HG03558 (cell line): ENCODE data around the gene MEGF10.

ENCODE experiments used
- ATAC-seq: cut with Tn5 transposase; IDR thresholded peaks from one replicate; pipeline ENCODE4 v1.9.1; 2021; ENCODE audit warnings: moderate number of reproducible peaks; ENCODE audit not compliant: unreplicated experiment; ENCODE audit errors: extremely low read depth

Gene MEGF10

GRCh38 chr5:127359502-127359901 is 68.9 kb downstream of the MEGF10 start:
- ATAC-seq: no peak

DNA sequence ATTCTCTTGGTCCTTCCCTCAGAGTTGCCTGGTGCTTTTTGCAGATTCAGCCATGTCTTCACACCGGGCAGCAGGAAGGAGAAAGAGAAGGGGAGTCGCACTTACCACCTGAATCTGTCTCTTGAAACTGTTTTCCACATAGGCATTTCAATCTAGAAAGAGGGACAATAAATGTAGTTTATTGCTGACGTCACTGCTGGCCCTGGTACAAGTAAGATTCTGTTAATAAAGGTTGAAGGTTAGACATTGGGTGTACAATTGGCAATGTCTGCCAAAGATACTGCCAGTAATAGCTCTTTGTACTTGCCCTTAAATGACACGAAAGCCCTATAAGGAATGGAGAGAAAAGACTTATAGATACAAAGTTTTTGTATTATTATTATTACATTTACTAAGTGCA is 72.8 kb downstream of the MEGF10 start:
- ATAC-seq: no peak

GRCh38 chr5:127367029-127367428 is 76.4 kb downstream of the MEGF10 start:
- ATAC-seq: no peak

- ATAC-seq: no peak
These were observed 77.4 kb downstream of the MEGF10 start for GRCh38 chr5:127367946-127368465.

GRCh38 chr5:127369796-127370195 is 79.2 kb downstream of the MEGF10 start:
- no peak for ATAC-seq

DNA sequence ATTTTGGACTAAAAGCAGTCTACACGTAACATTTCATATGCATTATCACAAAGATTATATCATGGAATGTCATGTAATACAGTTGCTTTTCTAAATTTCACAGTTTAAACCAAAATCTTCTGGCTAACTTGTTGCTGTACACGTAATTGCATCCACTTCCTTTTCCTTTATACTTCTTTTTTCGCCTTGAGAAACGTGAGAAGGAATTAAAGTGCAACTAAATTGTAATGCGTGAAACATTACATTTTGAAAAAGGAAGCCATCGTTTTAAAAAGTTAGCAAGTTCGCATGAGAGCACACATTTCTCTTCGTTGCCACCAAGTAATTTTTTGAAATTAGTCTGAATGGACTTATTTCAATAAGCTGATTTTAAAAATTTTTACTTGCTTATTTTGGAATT is 80.0 kb downstream of the MEGF10 start:
- no peak for ATAC-seq

- no peak for ATAC-seq
These were observed 83.4 kb downstream of the MEGF10 start for GRCh38 chr5:127373858-127374491.

GRCh38 chr5:127375124-127375523 is 84.5 kb downstream of the MEGF10 start:
- no peak for ATAC-seq

DNA sequence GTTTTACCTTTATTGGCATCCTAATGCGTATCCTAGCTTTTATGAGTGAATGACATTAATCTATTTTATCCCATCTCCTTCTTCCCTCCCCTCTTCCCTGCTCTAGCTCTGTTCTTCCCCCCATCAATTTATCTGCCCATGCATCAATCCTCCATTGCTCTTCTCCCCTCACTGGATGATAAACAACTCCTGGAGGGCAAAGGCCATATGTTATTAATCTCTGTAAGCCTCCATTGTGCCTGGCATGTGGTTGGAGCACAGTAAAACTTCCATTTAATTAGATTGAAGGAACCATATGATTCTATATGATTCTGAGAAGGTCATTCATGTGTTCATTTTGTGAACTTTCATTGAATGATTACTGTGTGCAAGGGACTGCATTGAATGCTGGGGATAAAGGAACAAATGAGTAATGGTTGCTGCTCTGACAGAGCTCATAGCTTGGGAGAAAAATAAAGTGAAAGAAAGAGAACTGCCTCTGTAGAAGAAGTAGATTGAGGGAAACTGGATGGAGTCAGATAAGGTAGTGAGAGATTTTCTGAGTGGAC is 85.0 kb downstream of the MEGF10 start:
- no peak for ATAC-seq

- ATAC-seq: no peak
These were observed 87.1 kb downstream of the MEGF10 start for GRCh38 chr5:127377651-127378050.

GRCh38 chr5:127385936-127386335 is 95.3 kb downstream of the MEGF10 start:
- ATAC-seq: no peak

GRCh38 chr5:127386557-127386956 is 96.0 kb downstream of the MEGF10 start:
- no peak for ATAC-seq

DNA sequence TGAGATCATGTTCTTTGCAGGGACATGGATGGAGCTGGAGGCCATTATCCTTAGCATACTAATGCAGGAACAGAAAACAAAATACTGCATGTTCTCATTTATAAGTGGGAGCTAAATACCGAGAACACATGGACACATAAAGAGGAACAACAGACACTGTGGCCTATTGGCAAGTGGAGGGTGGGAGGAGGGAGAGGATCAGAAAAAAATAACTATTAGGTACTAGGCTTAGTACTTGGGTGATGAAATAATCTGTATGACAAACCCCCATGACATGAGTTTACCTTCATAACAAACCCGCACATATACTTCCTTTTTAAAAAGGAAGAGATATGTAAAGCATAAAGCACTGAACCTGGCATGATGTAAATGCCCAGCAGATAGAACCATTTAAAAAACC is 99.0 kb downstream of the MEGF10 start:
- no peak for ATAC-seq

- no peak for ATAC-seq
These were observed 102.2 kb downstream of the MEGF10 start for GRCh38 chr5:127392762-127393161.

DNA sequence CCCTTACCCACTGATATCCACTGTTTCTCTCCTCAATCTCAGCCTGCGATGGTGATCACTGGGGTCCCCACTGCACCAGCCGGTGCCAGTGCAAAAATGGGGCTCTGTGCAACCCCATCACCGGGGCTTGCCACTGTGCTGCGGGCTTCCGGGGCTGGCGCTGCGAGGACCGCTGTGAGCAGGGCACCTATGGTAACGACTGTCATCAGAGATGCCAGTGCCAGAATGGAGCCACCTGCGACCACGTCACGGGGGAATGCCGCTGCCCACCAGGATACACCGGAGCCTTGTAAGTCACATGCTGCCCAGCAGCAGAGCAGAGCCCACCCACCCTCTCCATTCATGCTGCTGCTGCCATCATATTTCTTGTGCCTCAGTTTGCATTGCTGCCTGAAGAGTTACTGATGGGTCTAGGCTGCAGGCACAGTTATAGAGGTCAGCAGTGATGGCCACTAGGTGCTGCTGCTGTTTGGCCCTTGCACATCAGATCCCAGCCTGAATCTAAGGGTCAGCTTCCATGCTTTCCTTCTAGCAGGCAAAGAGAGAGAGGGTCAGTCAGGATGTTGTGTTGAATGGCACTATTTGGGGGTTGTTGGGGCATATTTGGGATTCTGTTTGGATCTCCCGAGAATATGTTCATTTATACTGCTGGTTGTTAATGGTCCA is 106.0 kb downstream of the MEGF10 start:
- no peak for ATAC-seq

GRCh38 chr5:127398508-127398907 is 107.9 kb downstream of the MEGF10 start:
- ATAC-seq: no peak

GRCh38 chr5:127399068-127399467 is 108.5 kb downstream of the MEGF10 start:
- no peak for ATAC-seq

DNA sequence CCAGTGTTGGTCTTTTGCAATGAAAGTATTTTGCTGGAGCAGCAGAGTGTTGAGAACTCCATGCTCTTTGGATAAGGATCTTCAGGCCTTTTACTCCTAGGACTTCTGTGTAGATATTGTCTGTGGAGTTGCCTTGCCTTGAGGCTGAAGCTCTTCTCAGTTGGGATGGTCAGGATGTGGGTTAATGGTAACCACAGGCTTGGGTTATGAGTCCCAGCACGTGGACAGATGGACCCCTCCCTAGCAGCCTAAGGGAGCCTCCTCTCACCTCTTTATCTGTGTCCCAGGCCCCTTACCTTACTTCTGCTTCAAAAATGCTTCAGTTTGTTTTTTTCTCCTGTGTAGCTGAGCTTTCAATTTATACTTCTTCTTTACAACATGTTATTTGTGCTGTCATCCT is 109.9 kb downstream of the MEGF10 start:
- ATAC-seq: no peak

GRCh38 chr5:127400946-127401670 is 110.5 kb downstream of the MEGF10 start:
- no peak for ATAC-seq

- ATAC-seq: no peak
These were observed 111.8 kb downstream of the MEGF10 start for GRCh38 chr5:127402361-127402760.

DNA sequence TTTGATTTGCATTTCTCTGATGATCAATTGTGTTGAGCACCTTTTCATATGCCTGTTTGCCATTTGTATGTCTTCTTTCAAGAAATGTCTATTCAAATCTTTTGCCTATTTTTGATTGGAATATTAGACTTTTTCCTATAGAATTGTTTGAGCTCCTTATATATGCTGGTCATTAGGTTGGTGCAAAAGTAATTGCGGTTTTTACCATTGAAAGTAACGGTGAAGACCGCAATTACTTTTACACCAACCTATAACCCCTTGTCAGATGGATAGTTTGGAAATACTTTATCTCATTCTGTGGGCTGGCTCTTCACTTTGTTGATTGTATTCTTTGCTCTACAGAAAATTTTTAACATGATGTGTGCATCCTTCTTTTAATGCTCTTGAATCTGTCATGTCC is 113.6 kb downstream of the MEGF10 start:
- ATAC-seq: no peak
